Spleen (tissue), 11 donors: Measurements from ENCODE around the gene USP6. TPM values are rescaled to one million over a fixed set of nuclear protein-coding genes. Genes with fewer than 3 reads are reported as not detected.

ENCODE experiments used
- DNase-seq: peaks from one replicate; pipeline ENCODE4 v3.0.0-alpha.2; 2020
- H3K27ac ChIP-seq, 8 donors: fragments of 200-600 bp; sonication (generic) in 7 of 8; 1 replicate in 4 of 8; 2 replicates in 4 of 8; pipeline versions ENCODE4 v1.5.0 to v1.8.0; 2016 to 2021; ENCODE audit warnings: inconsistent platforms in 4 of 8, mild to moderate bottlenecking in 4 of 8, moderate library complexity in 1 of 8
- H3K27me3 ChIP-seq, 7 donors: fragments of 200-600 bp; sonication (generic) in 6 of 7; replicated peaks in 1 of 7; 1 replicate in 4 of 7; 2 replicates in 3 of 7; pipeline versions ENCODE4 v1.5.0 to v1.8.0; 2016 to 2021; ENCODE audit warnings: inconsistent platforms in 3 of 7, mild to moderate bottlenecking in 1 of 7
- H3K36me3 ChIP-seq, 6 donors: fragments of 200-600 bp; sonication (generic) in 5 of 6; 1 replicate in 4 of 6; 2 replicates in 2 of 6; pipeline versions ENCODE4 v1.5.0 to v1.8.0; 2016 to 2021; ENCODE audit warnings: inconsistent platforms in 2 of 6
- H3K4me1 ChIP-seq, 6 donors: fragments of 200-600 bp; sonication (generic) in 5 of 6; 1 replicate in 3 of 6; 2 replicates in 3 of 6; pipeline versions ENCODE4 v1.5.0 to v1.8.0; 2016 to 2021; ENCODE audit warnings: inconsistent platforms in 3 of 6
- H3K4me3 ChIP-seq, 8 donors: fragments of 200-600 bp; sonication (generic) in 7 of 8; 1 replicate in 4 of 8; 2 replicates in 4 of 8; pipeline versions ENCODE4 v1.5.0 to v1.8.0; 2016 to 2021; ENCODE audit warnings: inconsistent platforms in 4 of 8, mild to moderate bottlenecking in 4 of 8, moderate library complexity in 2 of 8
- H3K9me3 ChIP-seq, 8 donors: fragments of 200-600 bp; sonication (generic) in 7 of 8; 1 replicate in 4 of 8; 2 replicates in 4 of 8; pipeline versions ENCODE4 v1.5.0 to v1.8.0; 2016 to 2021; ENCODE audit warnings: inconsistent platforms in 4 of 8
- POLR2A ChIP-seq, 3 donors: fragments of 450-650 bp; IDR thresholded peaks; one replicate each; pipeline ENCODE4 v1.5.1; 2017; ENCODE audit warnings: antibody characterized with exemption in 3 of 3, mild to moderate bottlenecking in 1 of 3
- POLR2AphosphoS5 ChIP-seq, 3 donors: sonication (generic); formaldehyde crosslinking; IDR thresholded peaks; one replicate each; pipeline ENCODE4 v1.5.1; 2017; ENCODE audit warnings: antibody characterized with exemption in 3 of 3
- WGBS, 5 donors: extraction: QIAGEN DNeasy Blood & Tissue Kit in 3 of 5; methylation state at CpG; one replicate each; pipeline versions ENCODE4 v1.1.5 to v1.1.7; 2013 to 2018; 5-methylcytosine and 5-hydroxymethylcytosine counted together
- intact Hi-C: fragments of 100-400 bp; cut with DNase I; formaldehyde crosslinking; loops from one replicate; pipeline ENCODE4 v1.15.0; 2023; ENCODE audit warnings: low total_unique reads
- polyA plus RNA-seq, 3 donors: library from polyadenylated mRNA; stranded (reverse); fragments of 200-250 nt; gene quantifications; one replicate each; pipeline ENCODE4 v1.2.1, GENCODE V29; 2013
- total RNA-seq, 7 donors: library from RNA; depleted of rRNA in 3 of 7; stranded (reverse); fragments of >200 nt in 3 of 7; fragmentation: NEBNext Ultra II Directional in 4 of 7; extraction: Animal tissue kit (Norgen Biotek cat#: 25700) in 4 of 7; gene quantifications; one replicate each; pipeline versions ENCODE4 v1.1.0 to v1.2.1, GENCODE V29; 2016 to 2021
- TF ChIP-seq, protein P1 (sequence below), 11 experiments: fragments of 200-600 bp in 7 of 11; fragments of 450-650 bp in 4 of 11; sonication (generic) in 4 of 11; IDR thresholded peaks in 8 of 11; conservative IDR thresholded peaks in 3 of 11; 1 replicate in 7 of 11; 2 replicates in 4 of 11; pipeline versions ENCODE4 v1.4.0 to v1.8.0; 2016 to 2021; ENCODE audit warnings: antibody characterized with exemption in 11 of 11, inconsistent platforms in 4 of 11, mild to moderate bottlenecking in 1 of 11
- donor health status: healthy with polysubstance abuse.
- donor health status: DM: no; HTN: no; CAD: no; lungs with moderate emphysema.
- donor health status: DM: no; HTN: no; CAD: no.
- donor health status: Bipolar disorder and iron deficiency.
- donor health status: healthy.
- donor health status: DM: no; HTN: no; CAD: no.
- donor health status: DM: yes; HTN: yes; CAD: no.

The USP6 gene
- total and polyA plus RNA-seq, 10 donors, result 0.03 to 0.37 (median 0.13) TPM; not detected in 1

GRCh38 chr17:5092218-5093010 lies 23.4 kb upstream of the USP6 start:
- WGBS, 5 donors, result 95 to 98% (median 96%) methylated on average over 6 of the region's 6 CpGs
- H3K27me3 ChIP-seq, result peaks cover 0 to 12% (median 2%) of the 10 kb centered on the region in 7 donors
- H3K4me1 ChIP-seq, result peaks cover 0 to 13% (median 8%) of the 10 kb centered on the region in 6 donors
- intact Hi-C loops, result no loop called here
- H3K9me3 ChIP-seq, result peaks cover 50 to 100% (median 95%) of the 10 kb centered on the region in 8 donors
- peaks cover 26 to 70% (median 49%) of the 10 kb centered on the region in 6 donors for H3K36me3 ChIP-seq
- no peak overlapping the region for H3K27ac ChIP-seq
- DNase-seq, result no peak
- TF ChIP-seq, protein P1, sequence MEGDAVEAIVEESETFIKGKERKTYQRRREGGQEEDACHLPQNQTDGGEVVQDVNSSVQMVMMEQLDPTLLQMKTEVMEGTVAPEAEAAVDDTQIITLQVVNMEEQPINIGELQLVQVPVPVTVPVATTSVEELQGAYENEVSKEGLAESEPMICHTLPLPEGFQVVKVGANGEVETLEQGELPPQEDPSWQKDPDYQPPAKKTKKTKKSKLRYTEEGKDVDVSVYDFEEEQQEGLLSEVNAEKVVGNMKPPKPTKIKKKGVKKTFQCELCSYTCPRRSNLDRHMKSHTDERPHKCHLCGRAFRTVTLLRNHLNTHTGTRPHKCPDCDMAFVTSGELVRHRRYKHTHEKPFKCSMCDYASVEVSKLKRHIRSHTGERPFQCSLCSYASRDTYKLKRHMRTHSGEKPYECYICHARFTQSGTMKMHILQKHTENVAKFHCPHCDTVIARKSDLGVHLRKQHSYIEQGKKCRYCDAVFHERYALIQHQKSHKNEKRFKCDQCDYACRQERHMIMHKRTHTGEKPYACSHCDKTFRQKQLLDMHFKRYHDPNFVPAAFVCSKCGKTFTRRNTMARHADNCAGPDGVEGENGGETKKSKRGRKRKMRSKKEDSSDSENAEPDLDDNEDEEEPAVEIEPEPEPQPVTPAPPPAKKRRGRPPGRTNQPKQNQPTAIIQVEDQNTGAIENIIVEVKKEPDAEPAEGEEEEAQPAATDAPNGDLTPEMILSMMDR (IDR thresholded peaks at IDR 0.05 in 8 of 11, conservative IDR thresholded peaks at IDR 0.05 in 3 of 11), result no peak
- no peak for TF ChIP-seq POLR2AphosphoS5 (IDR thresholded peaks at IDR 0.05)
- no peak for TF ChIP-seq POLR2A (IDR thresholded peaks at IDR 0.05)
- peak overlapping the region in 1 of 8 donors; percentile 2 for H3K4me3 ChIP-seq

- H3K4me3 ChIP-seq, result peak overlapping the region; percentile 37 to 72 (median 54)
- TF ChIP-seq, protein P1 (IDR thresholded peaks at IDR 0.05 in 8 of 11, conservative IDR thresholded peaks at IDR 0.05 in 3 of 11), result no peak
- TF ChIP-seq POLR2A (IDR thresholded peaks at IDR 0.05) (no peak), POLR2AphosphoS5 (IDR thresholded peaks at IDR 0.05) (no peak)
- peaks cover 0 to 19% (median 8%) of the 10 kb centered on the region in 6 donors for H3K4me1 ChIP-seq
- peaks cover 0 to 17% (median 5%) of the 10 kb centered on the region in 7 donors for H3K27me3 ChIP-seq
- no peak for DNase-seq
- peaks cover 29 to 70% (median 52%) of the 10 kb centered on the region in 8 donors for H3K9me3 ChIP-seq
- intact Hi-C loops, result no loop called here
- H3K27ac ChIP-seq, result peak overlapping the region in 7 of 8 donors; percentile 54 to 77 (median 71)
- peaks cover 8 to 27% (median 10%) of the 10 kb centered on the region in 6 donors for H3K36me3 ChIP-seq
- 3 to 10% (median 6%) methylated on average over 7 of the region's 7 CpGs for WGBS, 5 donors
Observed at GRCh38 chr17:5096731-5097100, 19.1 kb upstream of the USP6 start.

DNA sequence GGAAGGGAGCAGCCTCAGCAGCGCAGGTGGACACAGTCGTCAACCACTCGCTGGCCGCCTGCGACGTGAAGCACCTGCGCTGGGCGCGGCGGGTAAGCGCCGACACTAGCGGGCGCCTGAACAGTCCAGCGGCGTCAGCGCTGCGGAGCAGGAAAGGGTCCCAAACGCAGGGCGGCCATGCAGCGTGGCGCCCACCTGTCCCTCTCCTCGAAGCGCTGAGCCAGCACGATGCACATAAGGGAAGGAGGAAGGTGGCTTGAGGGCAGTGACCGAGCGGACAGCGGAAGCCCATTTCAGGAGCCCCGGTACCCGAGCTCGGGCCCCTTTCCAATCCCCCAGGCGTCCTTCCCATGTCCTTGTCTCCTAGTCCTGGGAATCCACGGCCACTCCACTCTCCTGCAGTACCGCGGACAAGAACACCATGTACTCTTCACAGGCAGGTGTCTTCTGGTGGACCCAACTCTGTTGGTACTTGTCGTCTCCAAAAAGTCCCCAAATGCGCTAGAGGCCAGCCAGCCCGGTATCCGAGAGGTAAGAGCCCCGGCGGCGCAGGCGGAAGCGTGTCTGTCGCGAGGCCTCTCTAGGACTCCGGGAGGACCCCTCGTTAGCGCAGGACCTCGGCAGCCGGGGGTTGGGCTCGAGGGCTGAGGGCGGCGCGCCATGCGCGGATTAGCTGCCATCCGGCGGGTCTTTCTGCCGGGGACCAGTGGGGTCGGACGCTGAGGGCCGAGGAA lies 18.6 kb upstream of the USP6 start:
- DNase-seq, result peak; percentile 91
- 3 to 8% (median 5%) methylated on average over 21 to 63 of the region's 63 CpGs for WGBS, 5 donors
- H3K27me3 ChIP-seq, result peaks cover 0 to 17% (median 5%) of the 10 kb centered on the region in 7 donors
- H3K4me3 ChIP-seq, result peak overlapping the region; percentile 37 to 72 (median 54)
- H3K9me3 ChIP-seq, result peaks cover 23 to 65% (median 46%) of the 10 kb centered on the region in 8 donors
- peaks cover 3 to 22% (median 5%) of the 10 kb centered on the region in 6 donors for H3K36me3 ChIP-seq
- TF ChIP-seq, protein P1 (IDR thresholded peaks at IDR 0.05 in 8 of 11, conservative IDR thresholded peaks at IDR 0.05 in 3 of 11), result no peak
- peak; percentile 49 to 77 (median 72) for TF ChIP-seq POLR2AphosphoS5 (IDR thresholded peaks at IDR 0.05)
- peaks cover 0 to 19% (median 8%) of the 10 kb centered on the region in 6 donors for H3K4me1 ChIP-seq
- intact Hi-C loops, result no loop called here
- H3K27ac ChIP-seq, result peak overlapping the region in 7 of 8 donors; percentile 54 to 77 (median 71)
